ENCODE results near the gene SARDH.

Gene SARDH

GRCh38 chr9:133731876-133732638 lies 6.1 kb downstream of the SARDH start:
- no peak for TF ChIP-seq CTCF (IDR thresholded peaks at IDR 0.05; ENCODE audit: borderline replicate concordance, control extremely low read depth, extremely low read depth, insufficient read depth, missing control alignments)
- in situ Hi-C loops (cut with MboI; ENCODE audit: low sequenced_read_pairs, unreplicated experiment), result loop anchor here (25.0 kb wide), 1 partner anchor 195 kb away; the partner anchor contains the start of gene ADAMTSL2
- DNase-seq (ENCODE audit: low spot score), result no peak

- DNase-seq (ENCODE audit: low spot score), result no peak
- no peak for TF ChIP-seq CTCF (IDR thresholded peaks at IDR 0.05; ENCODE audit: borderline replicate concordance, control extremely low read depth, extremely low read depth, insufficient read depth, missing control alignments)
- in situ Hi-C loops (cut with MboI; ENCODE audit: low sequenced_read_pairs, unreplicated experiment), result loop anchor here (25.0 kb wide), 1 partner anchor 194 kb away; the partner anchor contains the start of gene ADAMTSL2
Measured at GRCh38 chr9:133730994-133731715, 7.0 kb downstream of the SARDH start.

- no peak for TF ChIP-seq CTCF (IDR thresholded peaks at IDR 0.05; ENCODE audit: borderline replicate concordance, control extremely low read depth, extremely low read depth, insufficient read depth, missing control alignments)
- in situ Hi-C loops (cut with MboI; ENCODE audit: low sequenced_read_pairs, unreplicated experiment), result loop anchor here (25.0 kb wide), 1 partner anchor 192 kb away; the partner anchor contains the start of gene ADAMTSL2
- no peak for DNase-seq (ENCODE audit: low spot score)
Measured at GRCh38 chr9:133729617-133730281, 8.4 kb downstream of the SARDH start.

- no peak for DNase-seq (ENCODE audit: low spot score)
- no peak for TF ChIP-seq CTCF (IDR thresholded peaks at IDR 0.05; ENCODE audit: borderline replicate concordance, control extremely low read depth, extremely low read depth, insufficient read depth, missing control alignments)
- in situ Hi-C loops (cut with MboI; ENCODE audit: low sequenced_read_pairs, unreplicated experiment), result loop anchor here (25.0 kb wide), 1 partner anchor 192 kb away; the partner anchor contains the start of gene ADAMTSL2
Measured at GRCh38 chr9:133728856-133729616, 9.1 kb downstream of the SARDH start.

GRCh38 chr9:133727876-133728441 lies 10.2 kb downstream of the SARDH start:
- DNase-seq (ENCODE audit: low spot score), result no peak
- TF ChIP-seq CTCF (IDR thresholded peaks at IDR 0.05; ENCODE audit: borderline replicate concordance, control extremely low read depth, extremely low read depth, insufficient read depth, missing control alignments), result no peak
- in situ Hi-C loops (cut with MboI; ENCODE audit: low sequenced_read_pairs, unreplicated experiment), result loop anchor here (25.0 kb wide), 1 partner anchor 191 kb away; the partner anchor contains the start of gene ADAMTSL2

All from GM13976 (cell line).